ENCODE measurements around the gene FMN2. TPM values are rescaled to one million over a fixed set of nuclear protein-coding genes. Genes with fewer than 3 reads are reported as not detected.

FMN2 gene
- total RNA-seq, 1 donor from 2014 or later: not detected

GRCh38 chr1:240356568-240356967 is 264.9 kb downstream of the FMN2 start:
- H3K4me3 ChIP-seq: no peak overlapping the region
- no peak overlapping the region for H3K27ac ChIP-seq (replicated peaks)
- peaks cover 8% of the 10 kb centered on the region for H3K9me3 ChIP-seq (replicated peaks)
- no peaks in the 10 kb centered on the region for H3K36me3 ChIP-seq
- TF ChIP-seq CTCF (IDR thresholded peaks at IDR 0.05; ENCODE audit: borderline replicate concordance): no peak
- intact Hi-C loops (cut with micrococcal nuclease): no loop called here
- no peaks in the 10 kb centered on the region for H3K4me1 ChIP-seq
- H3K27me3 ChIP-seq (ENCODE audit: low read depth): no peaks in the 10 kb centered on the region
- no peak for DNase-seq

GRCh38 chr1:240362046-240362445 is 270.4 kb downstream of the FMN2 start:
- no peaks in the 10 kb centered on the region for H3K36me3 ChIP-seq
- H3K4me1 ChIP-seq: no peaks in the 10 kb centered on the region
- DNase-seq: no peak
- H3K27ac ChIP-seq (replicated peaks): no peak overlapping the region
- no peak for TF ChIP-seq CTCF (IDR thresholded peaks at IDR 0.05; ENCODE audit: borderline replicate concordance)
- H3K9me3 ChIP-seq (replicated peaks): no peaks in the 10 kb centered on the region
- intact Hi-C loops (cut with micrococcal nuclease): no loop called here
- no peaks in the 10 kb centered on the region for H3K27me3 ChIP-seq (ENCODE audit: low read depth)
- H3K4me3 ChIP-seq: no peak overlapping the region

GRCh38 chr1:240362826-240363225 is 271.1 kb downstream of the FMN2 start:
- H3K27me3 ChIP-seq (ENCODE audit: low read depth): no peaks in the 10 kb centered on the region
- intact Hi-C loops (cut with micrococcal nuclease): no loop called here
- H3K27ac ChIP-seq (replicated peaks): no peak overlapping the region
- no peak overlapping the region for H3K4me3 ChIP-seq
- TF ChIP-seq CTCF (IDR thresholded peaks at IDR 0.05; ENCODE audit: borderline replicate concordance): no peak
- H3K36me3 ChIP-seq: no peaks in the 10 kb centered on the region
- no peak for DNase-seq
- H3K4me1 ChIP-seq: no peaks in the 10 kb centered on the region
- no peaks in the 10 kb centered on the region for H3K9me3 ChIP-seq (replicated peaks)

- Histone ChIP-seq H3K27me3 (ENCODE audit: low read depth) (no peaks in the 10 kb centered on the region), H3K36me3 (no peaks in the 10 kb centered on the region), H3K4me3 (no peak overlapping the region), H3K4me1 (no peaks in the 10 kb centered on the region), H3K9me3 (replicated peaks) (no peaks in the 10 kb centered on the region), H3K27ac (replicated peaks) (no peak overlapping the region)
- intact Hi-C loops (cut with micrococcal nuclease): no loop called here
- DNase-seq: no peak
- TF ChIP-seq CTCF (IDR thresholded peaks at IDR 0.05; ENCODE audit: borderline replicate concordance): no peak
Observed at GRCh38 chr1:240363315-240363714, 271.6 kb downstream of the FMN2 start.

GRCh38 chr1:240363914-240364313 is 272.2 kb downstream of the FMN2 start:
- intact Hi-C loops (cut with micrococcal nuclease): no loop called here
- DNase-seq: no peak
- H3K4me3 ChIP-seq: no peak overlapping the region
- H3K4me1 ChIP-seq: no peaks in the 10 kb centered on the region
- H3K27ac ChIP-seq (replicated peaks): no peak overlapping the region
- H3K36me3 ChIP-seq: no peaks in the 10 kb centered on the region
- no peaks in the 10 kb centered on the region for H3K27me3 ChIP-seq (ENCODE audit: low read depth)
- no peak for TF ChIP-seq CTCF (IDR thresholded peaks at IDR 0.05; ENCODE audit: borderline replicate concordance)
- H3K9me3 ChIP-seq (replicated peaks): no peaks in the 10 kb centered on the region

- no peak for DNase-seq
- peaks cover 4% of the 10 kb centered on the region for H3K9me3 ChIP-seq (replicated peaks)
- no peaks in the 10 kb centered on the region for H3K27me3 ChIP-seq (ENCODE audit: low read depth)
- H3K4me1 ChIP-seq: no peaks in the 10 kb centered on the region
- no peaks in the 10 kb centered on the region for H3K36me3 ChIP-seq
- H3K4me3 ChIP-seq: no peak overlapping the region
- H3K27ac ChIP-seq (replicated peaks): no peak overlapping the region
- TF ChIP-seq CTCF (IDR thresholded peaks at IDR 0.05; ENCODE audit: borderline replicate concordance): no peak
- intact Hi-C loops (cut with micrococcal nuclease): no loop called here
Observed at GRCh38 chr1:240366636-240367035, 275.0 kb downstream of the FMN2 start.
